RPMI8226 (cell line): ENCODE measurements around the gene UQCC5.
A peak's percentile ranks its signal among the peaks of the same experiment; 100 is the strongest.
"Not testable (repeated sequence)": the region's sequence is repeated elsewhere in the genome, so short reads cannot be mapped to it uniquely, and the experiment has no call there.

Experiments used
- DNase-seq: peaks from one replicate; pipeline ENCODE4 v3.0.0-alpha.2; 2015

Gene UQCC5

GRCh38 chr3:52523386-52524257 is 12.8 kb upstream of the UQCC5 start:
- DNase-seq: no peak

DNA sequence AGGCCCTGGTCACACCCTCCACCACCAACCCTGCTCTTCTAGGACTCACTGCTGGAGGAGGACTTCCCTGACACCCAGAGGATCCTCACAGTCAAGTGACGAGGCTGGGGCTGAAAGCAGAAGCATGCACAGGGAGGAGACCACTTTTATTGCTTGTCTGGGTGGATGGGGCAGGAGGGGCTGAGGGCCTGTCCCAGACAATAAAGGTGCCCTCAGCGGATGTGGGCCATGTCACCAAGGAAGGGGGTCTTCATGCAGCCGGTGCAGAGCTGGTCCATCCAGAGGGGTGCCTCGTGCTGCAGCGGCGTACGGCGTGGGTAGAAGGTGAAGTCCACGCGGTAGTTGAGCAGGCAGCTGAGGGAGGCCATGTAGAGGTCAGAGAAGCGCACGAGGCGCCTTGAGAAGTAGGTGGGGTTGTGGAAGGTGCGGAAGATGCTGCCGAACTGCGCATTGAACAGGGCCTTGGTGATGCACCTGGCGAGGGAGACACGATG is 12.1 kb upstream of the UQCC5 start:
- DNase-seq: no peak

- DNase-seq: no peak
These were observed 11.4 kb upstream of the UQCC5 start for GRCh38 chr3:52524752-52525679.

GRCh38 chr3:52525680-52526561 is 10.5 kb upstream of the UQCC5 start:
- DNase-seq: no peak

GRCh38 chr3:52526671-52527038 is 9.8 kb upstream of the UQCC5 start:
- not testable (repeated sequence) for DNase-seq

GRCh38 chr3:52527039-52527731 is 9.2 kb upstream of the UQCC5 start:
- no peak for DNase-seq

- DNase-seq: no peak
These were observed 8.4 kb upstream of the UQCC5 start for GRCh38 chr3:52527732-52528585.

- no peak for DNase-seq
These were observed 7.6 kb upstream of the UQCC5 start for GRCh38 chr3:52528586-52529375.

GRCh38 chr3:52529376-52530333 is 6.8 kb upstream of the UQCC5 start:
- no peak for DNase-seq

DNA sequence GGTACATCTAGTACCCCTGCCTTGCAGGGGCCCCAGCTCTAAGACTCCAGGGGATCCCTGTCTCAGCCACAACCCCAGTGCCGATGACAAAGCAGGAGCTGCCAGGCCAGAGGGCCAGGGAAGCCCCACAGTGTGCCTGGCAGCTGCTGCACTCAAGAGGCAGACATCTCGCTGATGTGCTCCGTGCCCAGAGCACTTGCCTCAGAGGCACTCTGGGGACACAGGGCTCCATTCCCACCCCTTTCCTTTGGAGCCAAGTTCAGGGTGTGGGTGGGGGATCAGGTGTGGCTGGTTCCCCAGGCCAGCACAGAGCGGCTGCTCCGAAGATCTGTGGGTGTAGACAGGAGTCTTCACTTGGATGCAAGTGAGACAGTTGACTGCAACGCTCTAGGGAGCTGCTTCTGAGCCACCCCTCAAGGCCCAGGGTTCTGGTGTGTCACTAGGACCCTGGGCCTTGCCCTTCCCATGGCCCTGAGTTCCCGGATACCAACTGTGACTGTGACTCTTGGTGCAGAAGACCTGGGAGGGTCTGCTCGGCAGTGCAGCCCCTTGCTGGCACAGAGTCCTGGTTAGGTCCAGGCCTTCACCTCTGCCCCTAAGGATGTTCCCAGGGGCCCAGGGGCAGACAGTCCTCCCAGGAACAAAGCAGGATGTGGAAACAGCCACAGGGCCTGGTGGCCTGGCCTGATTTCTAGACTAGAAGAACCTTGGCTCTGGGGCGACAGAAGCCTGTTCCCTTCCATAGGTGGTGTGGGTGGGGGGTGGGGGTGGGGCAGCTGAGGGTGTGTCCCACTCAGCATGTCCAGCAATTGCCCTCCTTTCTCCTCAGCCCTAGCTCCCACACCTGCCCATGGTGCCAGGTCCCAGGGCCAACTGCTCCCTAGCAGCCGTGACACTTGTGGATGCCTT is 5.2 kb upstream of the UQCC5 start:
- no peak for DNase-seq

GRCh38 chr3:52531860-52532516 is 4.4 kb upstream of the UQCC5 start:
- DNase-seq: no peak

DNA sequence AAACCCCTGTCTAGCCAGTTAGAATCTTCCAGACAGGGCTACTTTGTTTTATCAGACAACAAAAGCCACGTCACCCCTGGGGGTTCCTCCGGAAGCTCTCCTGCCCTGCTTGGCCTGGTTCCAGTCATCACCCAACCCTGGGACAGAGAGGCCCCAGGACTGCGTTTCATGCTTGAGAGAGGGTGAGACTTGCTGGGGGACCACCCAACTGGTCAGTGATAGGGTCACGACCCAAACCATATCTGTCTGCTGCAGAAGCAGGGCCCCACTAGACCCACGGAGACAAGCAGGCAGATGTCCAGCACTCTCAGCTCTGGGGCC is 3.9 kb upstream of the UQCC5 start:
- peak; percentile 84 for DNase-seq

- DNase-seq: peak; percentile 27
These were observed 3.4 kb upstream of the UQCC5 start for GRCh38 chr3:52532838-52533622.

- DNase-seq: peak; percentile 92
These were observed 2.7 kb upstream of the UQCC5 start, which contains the start of gene NT5DC2 for GRCh38 chr3:52533623-52534280. Gene NT5DC2 (minus strand): TSS chr3:52533857. CDS start chr3:52533737, 120 bp downstream.

DNA sequence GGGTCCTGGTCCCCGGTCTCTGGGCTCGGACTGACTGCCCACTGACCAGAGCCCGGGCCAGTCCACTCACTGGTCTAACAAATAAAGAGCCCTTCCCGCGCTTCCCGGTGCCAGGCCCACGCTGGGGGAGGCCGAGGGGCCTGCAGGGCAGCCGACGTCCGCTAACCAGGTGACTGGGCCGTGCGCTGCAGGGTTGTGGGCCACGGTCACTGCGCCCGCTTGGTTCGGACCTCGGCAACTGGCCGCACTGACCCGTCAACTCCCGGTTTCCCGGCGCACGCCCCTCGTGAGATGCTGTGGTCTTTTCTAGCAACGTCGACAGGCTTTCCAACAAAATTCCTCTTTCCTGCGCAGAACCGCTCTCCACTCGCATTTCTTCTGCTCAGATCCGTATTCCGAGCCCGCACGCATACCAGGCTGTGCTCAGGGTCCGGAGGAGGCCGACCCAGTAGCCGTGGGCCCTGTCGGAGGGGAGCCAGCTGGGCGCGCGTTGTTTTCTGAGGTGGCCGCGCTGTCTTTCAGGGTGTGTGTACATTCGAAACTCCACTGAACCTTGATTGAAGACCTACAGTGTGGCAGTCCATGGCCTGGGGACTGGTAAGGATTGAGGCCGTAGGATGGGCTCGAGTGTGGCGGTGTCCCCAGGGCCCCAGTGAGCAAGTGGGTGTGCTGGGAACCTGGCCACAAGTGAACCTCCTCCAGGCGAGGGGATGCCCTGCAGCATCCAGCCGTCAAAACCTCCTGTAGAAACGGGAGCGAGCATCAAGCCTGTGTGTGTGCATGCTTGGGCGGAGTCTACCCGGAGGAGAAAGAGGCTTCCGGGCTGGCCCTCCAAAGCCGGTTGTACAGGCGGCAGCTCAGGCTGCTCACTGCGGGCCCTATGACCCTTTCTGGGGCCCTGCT is 1.9 kb upstream of the UQCC5 start:
- no peak for DNase-seq
